IMR-90 (cell line): ENCODE data around the gene SLC46A2. TPM values are rescaled to one million over a fixed set of nuclear protein-coding genes. Genes with fewer than 3 reads are reported as not detected.

Experiments
- ATAC-seq: fragments of 200-7000 bp; cut with Tn5 transposase; 2 replicates; pipeline ENCODE4 v1.9.1; 2020; ENCODE audit warnings: low read depth, mild to moderate bottlenecking, moderate library complexity
- BruUV-seq: library from RNA; stranded (reverse); fragments of 400-500 nt; replicated peaks from 2 replicates; lab custom pipeline; 2021; lab: Mats Ljungman, UMichigan
- CTCF ChIA-PET: fragments of 300-600 bp; formaldehyde crosslinking; extraction: SDS; loops from one replicate; lab custom pipeline; 2021; ENCODE audit warnings: antibody characterized with exemption; lab: Yijun Ruan, JAX
- POLR2A ChIA-PET: fragments of 300-600 bp; sonication (Branson Sonifier 250); formaldehyde crosslinking; loops from one replicate; lab custom pipeline; 2022; ENCODE audit warnings: antibody characterized with exemption; ENCODE audit not compliant: unreplicated experiment; lab: Charles Lee
- DNase-seq: peaks from one replicate; pipeline ENCODE4 v3.0.0; 2013
- H2AFZ ChIP-seq: replicated peaks from 2 replicates; pipeline ENCODE3; 2013; ENCODE audit warnings: low read length, mild to moderate bottlenecking; ENCODE audit not compliant: poor library complexity
- H2AK5ac ChIP-seq: 2 replicates; pipeline ENCODE4 v1.6.1; 2013; ENCODE audit warnings: low read depth, low read length, inconsistent platforms
- H2AK9ac ChIP-seq: replicated peaks from 2 replicates; pipeline ENCODE3; 2013; ENCODE audit warnings: mild to moderate bottlenecking, low read depth, low read length, moderate library complexity; ENCODE audit not compliant: poor library complexity
- H2BK120ac ChIP-seq: 2 replicates; pipeline ENCODE4 v1.6.1; 2013; ENCODE audit warnings: low read depth, low read length, inconsistent platforms
- H2BK15ac ChIP-seq: 3 replicates; pipeline ENCODE4 v1.6.1; 2013; ENCODE audit warnings: low read depth, low read length, inconsistent platforms
- H2BK20ac ChIP-seq: 2 replicates; pipeline ENCODE4 v1.6.1; 2013; ENCODE audit warnings: low read depth, mild to moderate bottlenecking, inconsistent platforms, low read length, moderate library complexity
- H2BK5ac ChIP-seq: 2 replicates; pipeline ENCODE4 v1.6.1; 2013; ENCODE audit warnings: mild to moderate bottlenecking, low read depth, low read length, inconsistent platforms; ENCODE audit not compliant: poor library complexity, severe bottlenecking
- H3K14ac ChIP-seq: replicated peaks from 2 replicates; pipeline ENCODE4 v1.6.1; 2013; ENCODE audit warnings: low read depth, low read length, inconsistent platforms
- H3K18ac ChIP-seq: 2 replicates; pipeline ENCODE4 v1.6.1; 2013; ENCODE audit warnings: low read depth, low read length, control low read depth
- H3K23ac ChIP-seq: 2 replicates; pipeline ENCODE4 v1.6.1; 2013; ENCODE audit warnings: low read depth, low read length, inconsistent platforms
- H3K27ac ChIP-seq: 2 replicates; pipeline ENCODE4 v1.5.1; 2013; ENCODE audit warnings: mild to moderate bottlenecking, control low read depth, low read length; ENCODE audit not compliant: insufficient read depth
- H3K27me3 ChIP-seq: 2 replicates; pipeline ENCODE4 v1.6.1; 2013; ENCODE audit warnings: low read length; ENCODE audit not compliant: control insufficient read depth, insufficient read depth
- H3K36me3 ChIP-seq: 2 replicates; pipeline ENCODE4 v1.6.1; 2013; ENCODE audit warnings: low read length, mixed read lengths; ENCODE audit not compliant: control insufficient read depth, insufficient read depth
- H3K4ac ChIP-seq: 2 replicates; pipeline ENCODE4 v1.6.1; 2013; ENCODE audit warnings: low read depth, low read length, inconsistent platforms
- H3K4me1 ChIP-seq: 2 replicates; pipeline ENCODE4 v1.6.1; 2013; ENCODE audit warnings: low read length, mixed read lengths; ENCODE audit not compliant: control insufficient read depth, insufficient read depth
- H3K4me2 ChIP-seq: 2 replicates; pipeline ENCODE4 v1.6.1; 2013; ENCODE audit warnings: low read depth, mild to moderate bottlenecking, control low read depth, low read length, moderate library complexity
- H3K4me3 ChIP-seq: 2 replicates; pipeline ENCODE4 v1.5.1; 2013; ENCODE audit warnings: low read depth, mild to moderate bottlenecking, control low read depth, low read length, moderate library complexity; ENCODE audit not compliant: insufficient read depth
- H3K56ac ChIP-seq: 2 replicates; pipeline ENCODE4 v1.6.1; 2013; ENCODE audit warnings: low read length, inconsistent platforms; ENCODE audit not compliant: insufficient read depth; ENCODE audit errors: extremely low read depth
- H3K79me1 ChIP-seq, 2 experiments: 2 replicates each; pipeline ENCODE4 v1.6.1; 2013; ENCODE audit warnings: low read length in 2 of 2, inconsistent platforms in 1 of 2, low read depth in 1 of 2
- H3K9ac ChIP-seq: 2 replicates; pipeline ENCODE4 v1.6.1; 2013; ENCODE audit warnings: low read depth, low read length, control low read depth
- H3K9me1 ChIP-seq: 2 replicates; pipeline ENCODE4 v1.6.1; 2013; ENCODE audit warnings: low read length, inconsistent platforms; ENCODE audit not compliant: insufficient read depth
- H3K9me3 ChIP-seq: 2 replicates; pipeline ENCODE4 v1.6.1; 2013; ENCODE audit warnings: low read length; ENCODE audit not compliant: control insufficient read depth, insufficient read depth
- H4K20me1 ChIP-seq: 2 replicates; pipeline ENCODE4 v1.6.1; 2013; ENCODE audit warnings: low read length, inconsistent platforms; ENCODE audit not compliant: insufficient read depth
- H4K5ac ChIP-seq: 2 replicates; pipeline ENCODE4 v1.6.1; 2013; ENCODE audit warnings: mild to moderate bottlenecking, low read depth, low read length, control low read depth
- H4K8ac ChIP-seq, 2 experiments: 2 replicates each; pipeline ENCODE4 v1.6.1; 2013; ENCODE audit warnings: low read depth in 2 of 2, low read length in 2 of 2, control low read depth in 1 of 2, inconsistent platforms in 1 of 2
- H4K91ac ChIP-seq: 2 replicates; pipeline ENCODE4 v1.6.1; 2013; ENCODE audit warnings: low read depth, low read length, inconsistent platforms; ENCODE audit not compliant: insufficient read depth
- BHLHE40 ChIP-seq: fragments of 150-350 bp; IDR thresholded peaks from 2 replicates; pipeline ENCODE4 v1.6.1; 2016; ENCODE audit warnings: mild to moderate bottlenecking, low read depth, low read length
- CEBPB ChIP-seq: IDR thresholded peaks from 2 replicates; pipeline ENCODE4 v1.6.1; 2012; ENCODE audit warnings: low read depth, low read length, improper control_type of control experiment
- CHD1 ChIP-seq: IDR thresholded peaks from 2 replicates; pipeline ENCODE4 v1.6.1; 2012; ENCODE audit warnings: low read depth, low read length, improper control_type of control experiment
- CTCF ChIP-seq: conservative IDR thresholded peaks from 2 replicates; pipeline ENCODE4 v1.5.1; 2012; ENCODE audit warnings: mild to moderate bottlenecking, low read depth, low read length, improper control_type of control experiment
- MAFK ChIP-seq: IDR thresholded peaks from 2 replicates; pipeline ENCODE4 v1.6.1; 2012; ENCODE audit warnings: low read depth, low read length, improper control_type of control experiment
- MAZ ChIP-seq: IDR thresholded peaks from 2 replicates; pipeline ENCODE4 v1.6.1; 2012; ENCODE audit warnings: low read depth, mild to moderate bottlenecking, low read length, improper control_type of control experiment, moderate library complexity, borderline replicate concordance
- MXI1 ChIP-seq: IDR thresholded peaks from 2 replicates; pipeline ENCODE4 v1.6.1; 2012; ENCODE audit warnings: low read depth, mild to moderate bottlenecking, low read length, moderate library complexity, borderline replicate concordance
- NFE2L2 ChIP-seq: fragments of 150-350 bp; IDR thresholded peaks from 2 replicates; pipeline ENCODE4 v1.6.1; 2016; ENCODE audit warnings: low read depth, mild to moderate bottlenecking, low read length
- RAD21 ChIP-seq: IDR thresholded peaks from 2 replicates; pipeline ENCODE4 v1.6.1; 2012; ENCODE audit warnings: low read length, improper control_type of control experiment
- RCOR1 ChIP-seq: IDR thresholded peaks from 2 replicates; pipeline ENCODE4 v1.6.1; 2012; ENCODE audit warnings: mild to moderate bottlenecking, low read length, improper control_type of control experiment; ENCODE audit not compliant: insufficient replicate concordance
- RFX5 ChIP-seq: IDR thresholded peaks from 2 replicates; pipeline ENCODE4 v1.8.0; 2012; ENCODE audit warnings: low read depth, mild to moderate bottlenecking, low read length, moderate library complexity
- SMC3 ChIP-seq: fragments of 150-350 bp; IDR thresholded peaks from 2 replicates; pipeline ENCODE4 v1.6.1; 2016; ENCODE audit warnings: low read depth, mild to moderate bottlenecking, antibody characterized with exemption, low read length, moderate library complexity
- WGBS, 2 experiments: methylation state at CpG; one replicate each; pipeline versions ENCODE4 v1.1.5 to v1.1.7; 2013; ENCODE audit warnings: missing lambda C conversion rate in 2 of 2; ENCODE audit not compliant: insufficient read length in 1 of 2; ENCODE audit errors: extremely low coverage in 2 of 2; 5-methylcytosine and 5-hydroxymethylcytosine counted together
- dilution Hi-C: fragments of 300-500 bp; cut with HindIII; formaldehyde crosslinking; loops from one replicate; pipeline ENCODE4 v1.14.3; 2018; ENCODE audit warnings: low sequenced_read_pairs; ENCODE audit not compliant: unreplicated experiment
- in situ Hi-C: fragments of 300-500 bp; cut with MboI; formaldehyde crosslinking; loops from 3 replicates; pipeline ENCODE4 v1.14.3; 2019; ENCODE audit warnings: low sequenced_read_pairs, inconsistent platforms, mixed read lengths
- intact Hi-C: fragments of 100-400 bp; cut with micrococcal nuclease; formaldehyde crosslinking; loops from 2 replicates; pipeline ENCODE4 v1.10.0; 2022
- polyA plus RNA-seq, 3 experiments: library from polyadenylated mRNA; depleted of rRNA; stranded (reverse); fragments of >200 nt; gene quantifications; 2 replicates each; pipeline ENCODE4 v1.2.3, GENCODE V29; 2012; ENCODE audit warnings: low replicate concordance in 1 of 3
- total RNA-seq: library from RNA; depleted of rRNA; stranded (reverse); fragments of >200 nt; gene quantifications from 2 replicates; pipeline ENCODE4 v1.2.3, GENCODE V29; 2012

Gene SLC46A2
- total and polyA plus RNA-seq, 2 of the 4 experiments (the other 2 are of a cell fraction), result not detected

- no peak overlapping the region for H3K56ac ChIP-seq
- no TSS peak for BruUV-seq
- no peak overlapping the region for H2BK5ac ChIP-seq
- H2AK9ac ChIP-seq, result no peak overlapping the region
- ATAC-seq (no peak), DNase-seq (no peak)
- no peak overlapping the region for H3K18ac ChIP-seq
- no peak overlapping the region for H4K91ac ChIP-seq
- H3K14ac ChIP-seq, result no peak overlapping the region
- H3K4me2 ChIP-seq, result no peak overlapping the region
- H3K9ac ChIP-seq, result no peak overlapping the region
- H2BK20ac ChIP-seq, result no peak overlapping the region
- H3K27ac ChIP-seq, result no peak overlapping the region
- H3K4me3 ChIP-seq, result no peak overlapping the region
- WGBS, 2 experiments, result no CpG with 5 or more reads among the region's 2 CpGs
- no peak overlapping the region for H2BK120ac ChIP-seq
- H3K4me1 ChIP-seq, result no peaks in the 10 kb centered on the region
- intact Hi-C loops (no loop called here), in situ Hi-C loops (no loop called here), dilution Hi-C loops (no loop called here)
- no peak overlapping the region for H4K5ac ChIP-seq
- H3K27me3 ChIP-seq, result peaks cover 36% of the 10 kb centered on the region
- H4K20me1 ChIP-seq, result no peaks in the 10 kb centered on the region
- no peaks in the 10 kb centered on the region for H3K9me1 ChIP-seq
- ChIA-PET CTCF (interaction anchor here (1.1 kb wide), 1 partner anchor 11 kb away, joined by 3 read pairs; no protein-coding TSS in a partner anchor), POLR2A (no interaction called here)
- H3K9me3 ChIP-seq, result no peaks in the 10 kb centered on the region
- no peak overlapping the region for H3K23ac ChIP-seq
- no peak overlapping the region for H3K4ac ChIP-seq
- no peak overlapping the region for H2AK5ac ChIP-seq
- no peaks in the 10 kb centered on the region for H3K36me3 ChIP-seq
- TF ChIP-seq MAFK, result no peak
- no peak for TF ChIP-seq BHLHE40
- TF ChIP-seq SMC3, result no peak
- TF ChIP-seq MXI1, result no peak
- no peak for TF ChIP-seq CEBPB
- no peak for TF ChIP-seq CTCF
- no peak for TF ChIP-seq MAZ
- no peak for TF ChIP-seq CHD1
- no peak for TF ChIP-seq NFE2L2
- no peak for TF ChIP-seq RFX5
- no peak for TF ChIP-seq RCOR1
- TF ChIP-seq RAD21, result no peak
- H3K79me1 ChIP-seq, result no peaks in the 10 kb centered on the region
- no peak overlapping the region for H4K8ac ChIP-seq
- no peak overlapping the region for H2AFZ ChIP-seq
- no peak overlapping the region for H2BK15ac ChIP-seq
Observed at GRCh38 chr9:112914524-112914923, 23.8 kb upstream of the SLC46A2 start.
